Measurements from ENCODE around the gene TTYH2.
"Not testable (repeated sequence)": the region's sequence is repeated elsewhere in the genome, so short reads cannot be mapped to it uniquely, and the experiment has no call there.

TTYH2 gene

DNA sequence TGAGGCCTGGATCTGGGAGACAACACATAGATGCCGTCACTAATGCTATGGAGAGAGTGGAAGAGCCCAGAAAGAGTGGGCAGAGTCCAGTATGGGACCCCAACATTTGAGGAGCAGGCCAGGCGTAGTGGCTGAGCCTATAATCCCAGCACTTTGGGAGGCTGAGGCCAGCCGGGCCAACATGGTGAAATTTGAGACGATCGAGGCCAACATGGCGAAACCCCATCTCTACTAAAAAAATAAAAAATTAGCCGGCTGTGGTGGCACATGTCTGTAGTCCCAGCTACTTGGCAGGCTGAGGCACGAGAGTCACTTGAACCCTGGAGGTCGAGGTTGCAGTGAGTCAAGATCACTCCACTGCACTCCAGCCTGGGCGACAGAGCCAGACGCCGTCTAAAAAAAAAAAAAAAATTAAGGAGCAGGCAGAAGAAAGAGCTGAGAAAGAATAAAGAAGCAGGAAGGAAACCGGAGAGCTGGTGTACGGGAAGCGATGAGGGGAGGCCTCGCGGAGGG is 54.7 kb downstream of the TTYH2 start:
- DNase-seq, result peak; percentile 38

- DNase-seq, result no peak
These were observed 55.2 kb downstream of the TTYH2 start for GRCh38 chr17:74268558-74268957.

GRCh38 chr17:74270333-74270732 is 57.0 kb downstream of the TTYH2 start:
- peak; percentile 63 for DNase-seq

- no peak for DNase-seq
These were observed 57.9 kb downstream of the TTYH2 start for GRCh38 chr17:74271281-74271680.

DNA sequence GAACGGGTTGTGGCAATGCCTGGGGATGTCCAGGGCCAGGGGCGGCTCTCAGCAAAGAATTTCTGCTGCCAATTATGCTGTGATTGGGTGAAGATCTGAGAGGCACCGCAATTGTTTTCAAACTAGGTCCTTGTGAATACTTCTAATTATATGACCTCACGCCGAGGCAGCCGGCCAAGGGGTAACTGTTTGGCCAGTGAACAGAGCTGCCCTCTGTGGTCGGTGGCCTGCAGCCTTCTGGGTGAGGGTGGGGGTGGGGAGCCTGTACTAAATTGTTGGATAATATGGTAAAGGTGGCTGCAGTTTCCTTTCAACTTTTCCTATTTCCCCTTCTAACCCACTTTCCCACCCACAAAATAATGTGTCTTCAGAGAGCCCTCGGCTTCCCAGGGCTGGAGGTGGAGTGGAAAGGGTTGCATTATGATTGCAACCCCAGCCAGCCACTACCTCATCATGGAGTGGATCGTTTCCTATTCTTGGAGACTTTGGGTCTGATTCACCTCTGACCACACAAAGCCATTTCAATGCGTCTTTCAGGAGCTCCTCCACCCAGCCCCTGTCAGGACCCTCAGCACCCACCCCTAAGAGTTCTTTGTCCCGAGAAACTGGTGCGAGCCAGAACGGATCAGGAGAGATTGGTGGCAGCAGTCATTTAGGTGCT is 58.7 kb downstream of the TTYH2 start:
- DNase-seq, result no peak

GRCh38 chr17:74272731-74273201 is 59.4 kb downstream of the TTYH2 start:
- no peak for DNase-seq

DNA sequence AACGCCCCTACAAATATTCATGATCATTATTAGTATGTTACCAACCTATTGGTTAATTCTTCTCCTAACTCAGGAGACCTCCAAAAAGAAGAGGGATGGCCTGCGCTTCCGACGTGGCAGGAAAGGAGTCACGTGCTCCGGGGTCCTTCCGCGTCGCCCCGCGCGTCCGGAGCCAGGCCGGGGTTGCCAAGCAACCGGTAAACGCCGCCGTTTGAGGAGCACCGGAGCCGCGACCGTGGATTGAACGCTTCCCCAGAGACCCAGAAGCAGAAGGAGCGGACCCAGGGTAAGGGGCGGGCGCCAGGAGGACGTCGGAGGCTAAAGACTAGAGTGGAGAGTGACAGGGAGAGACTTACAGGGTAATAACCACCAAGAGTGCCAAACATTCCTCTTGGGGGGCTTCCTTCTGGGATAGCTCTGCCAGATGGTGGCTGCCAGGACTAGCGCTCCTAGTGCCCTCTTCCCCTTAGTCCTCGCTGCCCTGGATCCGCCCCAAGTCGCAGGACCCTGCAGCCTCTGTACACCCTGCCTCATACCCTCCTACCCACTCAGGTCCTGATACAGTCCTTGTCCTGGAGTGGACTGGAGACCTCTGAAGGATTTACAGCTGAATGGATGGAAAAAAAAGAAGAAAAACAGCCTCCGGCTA is 60.8 kb downstream of the TTYH2 start, which contains the start of gene DNAI2:
TSS of gene DNAI2 (plus strand) at position 175 of the 649 bp plus-strand sequence. CDS start 7,584 bp downstream, outside the sequence.
- DNase-seq, result peak; percentile 56

- peak; percentile 41 for DNase-seq
These were observed 61.5 kb downstream of the TTYH2 start for GRCh38 chr17:74274709-74275340.

DNA sequence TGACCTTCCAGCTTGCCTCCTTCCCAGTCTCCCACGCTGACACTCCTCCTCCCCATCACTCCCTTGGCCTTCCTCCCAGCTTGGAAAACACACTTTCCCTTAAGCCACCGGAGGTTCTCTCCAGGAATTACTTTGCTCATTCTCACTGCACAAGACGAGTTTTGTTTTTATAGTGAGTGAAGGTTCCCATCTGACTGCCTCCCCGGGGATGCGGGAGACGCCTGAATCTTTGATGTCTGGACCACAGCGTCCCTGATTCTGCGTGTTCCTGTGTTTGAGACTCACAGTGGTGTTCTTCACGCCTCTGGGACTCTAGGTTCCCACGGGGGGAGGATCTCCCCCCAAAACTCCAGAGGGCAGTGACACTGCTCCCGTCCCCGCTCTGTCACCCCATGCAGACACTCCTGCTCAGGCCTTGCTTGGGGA is 62.7 kb downstream of the TTYH2 start:
- no peak for DNase-seq

DNA sequence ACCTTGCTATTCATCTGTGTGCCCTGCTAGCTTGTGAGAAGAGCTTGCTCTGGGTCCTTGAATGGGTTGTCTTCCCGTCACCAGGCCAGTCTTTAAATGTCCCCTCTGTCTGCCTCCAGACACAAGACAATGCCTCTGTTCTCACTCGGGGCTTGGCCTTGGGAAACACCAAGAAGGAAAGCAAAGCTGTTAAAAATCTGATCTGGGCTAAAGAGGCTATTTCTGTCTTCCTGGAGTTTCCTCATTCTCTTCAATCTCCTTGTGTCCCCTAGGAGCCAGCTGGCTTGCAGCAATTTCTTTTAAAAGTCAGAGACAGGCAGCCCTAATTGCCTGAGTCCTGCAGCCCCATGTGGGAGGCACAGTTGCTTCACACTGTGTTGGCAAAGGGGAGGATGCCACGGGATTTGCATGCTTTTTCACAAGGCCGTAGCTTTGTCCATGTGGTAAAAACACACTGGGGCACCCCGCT is 63.2 kb downstream of the TTYH2 start:
- no peak for DNase-seq

DNA sequence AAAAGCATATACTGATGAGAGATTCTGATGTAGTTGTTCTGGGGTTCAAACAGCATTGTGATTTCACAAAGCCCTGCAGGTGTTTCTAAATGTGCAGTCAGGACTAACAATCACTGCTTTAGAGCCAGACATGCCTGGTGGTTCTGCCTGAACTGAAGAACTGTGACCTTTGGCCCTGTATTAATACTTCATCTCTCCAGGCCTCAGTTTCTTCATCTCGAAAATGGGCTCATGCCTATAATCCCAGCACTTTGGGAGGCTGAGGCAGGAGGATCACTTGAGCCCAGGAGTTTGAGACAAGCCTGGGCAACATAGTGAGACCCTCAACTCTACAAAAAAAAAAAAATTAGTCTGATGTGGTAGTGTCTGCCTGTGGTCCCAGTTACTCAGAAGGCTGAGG is 64.6 kb downstream of the TTYH2 start:
- no peak for DNase-seq

DNA sequence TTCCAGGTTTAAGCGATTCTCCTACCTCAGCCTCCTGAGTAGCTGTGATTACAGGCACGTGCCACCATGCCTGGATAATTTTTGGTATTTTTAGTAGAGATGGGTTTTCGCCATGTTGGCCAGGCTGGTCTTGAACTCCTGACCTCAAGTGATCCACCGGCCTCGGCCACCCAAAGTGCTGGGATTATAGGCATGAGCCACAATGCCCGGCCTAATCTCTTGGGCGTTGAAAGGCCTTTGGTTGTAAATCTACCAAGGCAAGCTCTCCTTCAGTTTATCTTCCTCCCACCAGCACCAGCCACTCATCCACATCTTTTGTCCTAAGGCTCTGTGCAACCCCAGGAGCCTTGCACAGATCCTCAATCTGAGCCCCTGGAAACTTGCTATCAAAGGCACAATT is 66.2 kb downstream of the TTYH2 start:
- DNase-seq, result not testable (repeated sequence)

DNA sequence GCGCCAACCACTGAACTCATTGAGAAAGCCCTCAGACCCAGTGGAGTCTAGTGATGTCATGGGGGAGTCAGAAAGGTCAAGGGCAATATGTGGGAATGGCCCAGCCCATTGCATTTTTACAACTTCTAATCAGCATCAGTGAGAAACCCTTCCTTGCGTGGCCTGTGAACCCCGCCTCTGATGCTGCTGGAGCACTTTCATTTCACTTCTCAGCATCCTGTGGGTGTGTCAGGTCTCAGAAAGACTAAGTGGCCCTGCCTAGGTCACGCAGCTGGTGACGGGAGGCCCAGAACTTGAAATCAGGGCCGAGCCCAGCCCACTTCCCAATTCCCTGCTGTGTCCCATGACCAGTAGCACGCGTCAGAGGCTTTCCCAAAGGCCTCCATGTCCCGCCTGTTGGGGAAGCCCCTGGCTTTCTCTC is 66.7 kb downstream of the TTYH2 start:
- DNase-seq, result no peak

DNA sequence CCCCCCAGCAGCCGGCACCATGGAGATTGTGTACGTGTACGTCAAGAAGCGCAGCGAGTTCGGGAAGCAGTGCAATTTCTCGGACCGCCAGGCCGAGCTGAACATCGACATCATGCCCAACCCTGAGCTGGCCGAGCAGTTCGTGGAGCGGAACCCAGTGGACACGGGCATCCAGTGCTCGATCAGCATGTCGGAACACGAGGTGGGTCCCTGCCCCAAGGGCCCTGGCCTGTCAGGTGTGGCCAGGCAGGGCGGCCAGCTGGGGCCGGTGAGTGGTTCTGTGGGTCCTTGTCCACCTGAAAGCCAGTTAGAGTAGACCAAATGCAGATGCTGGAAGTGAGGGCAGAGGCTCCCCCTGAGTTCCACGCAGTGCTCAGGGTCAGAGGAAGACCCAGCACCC is 68.4 kb downstream of the TTYH2 start:
- DNase-seq, result no peak

GRCh38 chr17:74282274-74282586 is 68.9 kb downstream of the TTYH2 start:
- not testable (repeated sequence) for DNase-seq

DNA sequence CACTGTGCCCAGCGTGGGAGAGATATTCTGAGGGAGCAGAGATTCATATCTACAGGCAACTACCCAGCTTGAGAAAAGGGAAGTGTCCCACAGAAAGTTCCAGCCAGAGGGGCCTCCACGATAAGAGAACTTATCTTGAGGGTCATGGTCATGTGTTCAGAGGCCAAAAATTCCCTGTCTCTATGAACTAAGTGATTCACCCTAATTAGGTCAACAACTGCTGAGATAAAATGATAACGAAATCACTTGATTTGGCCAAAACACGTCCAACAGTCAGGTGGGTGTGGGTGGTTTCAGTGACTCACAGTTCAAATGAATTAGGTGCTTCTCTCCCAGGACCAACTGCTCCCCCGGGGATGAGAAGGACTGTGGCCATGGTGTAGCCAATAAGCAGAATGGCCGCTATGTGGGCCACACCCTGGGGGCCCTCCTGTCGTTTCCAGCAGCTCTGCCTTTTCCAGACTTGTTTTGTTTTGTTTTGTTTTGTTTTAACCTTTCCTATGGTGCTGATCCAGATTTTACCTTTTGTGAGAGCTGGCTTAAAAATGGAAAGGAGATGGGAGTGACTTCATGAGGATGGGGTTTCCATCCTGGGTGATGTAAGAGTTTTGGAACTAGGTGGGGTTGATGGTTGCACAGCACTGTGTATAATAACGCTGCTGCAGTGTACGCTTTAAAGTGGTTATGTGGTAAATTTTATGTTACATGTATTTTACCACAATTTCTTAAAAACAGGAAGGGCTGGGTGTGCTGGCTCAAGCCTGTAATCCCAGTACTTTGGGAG is 69.4 kb downstream of the TTYH2 start:
- no peak for DNase-seq

DNA sequence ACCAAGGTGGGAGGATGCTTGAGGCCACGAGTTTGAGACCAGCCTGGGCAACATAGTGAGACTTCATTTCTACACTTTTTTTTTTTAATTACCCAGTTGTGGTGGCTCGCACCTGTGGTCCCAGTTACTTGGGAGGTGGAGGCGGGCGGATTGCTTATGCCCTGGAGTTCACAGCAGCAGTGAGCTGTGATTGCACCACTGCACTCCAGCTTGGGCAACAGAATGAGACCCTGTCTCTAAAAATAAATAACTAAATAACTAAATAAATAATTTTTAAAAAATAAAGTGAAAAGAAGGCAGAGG is 70.0 kb downstream of the TTYH2 start:
- DNase-seq, result no peak

DNA sequence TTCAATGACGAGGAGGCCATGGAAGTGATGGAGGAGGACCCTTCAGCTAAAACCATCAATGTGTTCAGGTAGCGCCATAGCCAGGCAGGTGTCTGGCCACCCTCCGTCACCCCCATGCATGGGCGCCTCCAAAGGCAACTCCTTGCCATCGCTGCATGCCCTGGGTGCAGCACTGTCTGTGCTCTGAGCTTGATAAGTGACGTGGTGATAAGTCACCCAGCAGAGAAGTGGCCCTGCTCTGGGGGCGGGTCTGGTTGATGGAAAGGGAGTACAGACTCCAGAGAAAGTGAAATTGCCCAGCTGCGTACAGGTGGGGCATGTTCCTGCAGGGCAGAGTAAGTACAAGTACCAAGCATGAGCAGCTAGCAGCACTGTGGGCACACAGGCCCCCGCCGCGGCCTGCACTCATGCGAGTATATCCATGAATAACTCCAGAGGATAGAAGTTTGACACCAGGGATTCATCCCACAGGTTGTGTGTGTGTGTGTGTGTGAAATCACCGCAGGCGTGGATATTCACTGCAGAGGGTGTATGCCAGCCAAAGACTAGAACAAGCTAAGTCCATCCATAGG is 73.7 kb downstream of the TTYH2 start:
- DNase-seq, result no peak

DNA sequence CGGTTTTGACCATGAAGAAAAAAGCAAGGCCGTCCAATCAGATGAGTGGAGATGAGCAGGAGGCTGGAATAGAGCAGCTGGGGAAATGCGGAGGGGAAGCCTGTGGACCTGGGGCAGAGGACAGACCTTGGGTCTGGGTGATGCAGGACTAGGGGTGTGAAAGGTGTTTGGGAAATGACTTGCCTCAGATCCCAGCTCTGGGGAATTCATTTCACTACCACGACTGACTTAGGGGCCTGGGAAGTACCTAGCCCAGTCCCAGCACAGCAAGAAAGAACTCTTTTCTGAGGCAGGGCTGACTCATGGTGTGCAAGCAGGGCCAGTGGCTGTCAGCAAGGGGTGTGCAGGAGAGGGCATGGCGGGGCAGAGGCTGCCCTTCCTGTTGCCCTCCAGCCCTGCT is 75.4 kb downstream of the TTYH2 start:
- no peak for DNase-seq

GRCh38 chr17:74289688-74290087 is 76.3 kb downstream of the TTYH2 start:
- DNase-seq, result no peak

GRCh38 chr17:74290340-74290739 is 77.0 kb downstream of the TTYH2 start:
- DNase-seq, result no peak

GRCh38 chr17:74292495-74292894 is 79.1 kb downstream of the TTYH2 start:
- no peak for DNase-seq
